ENCODE results near the gene SLC9A9.

The SLC9A9 gene

GRCh38 chr3:143671626-143672025 is 176.6 kb downstream of the SLC9A9 start:
- Histone ChIP-seq H2AFZ (ENCODE audit: low read length) (no peak overlapping the region), H3K36me3 (replicated peaks; ENCODE audit: insufficient read depth, low read length) (no peaks in the 10 kb centered on the region), H3K9ac (ENCODE audit: low read length) (no peak overlapping the region), H3K4me3 (ENCODE audit: low read length) (no peak overlapping the region), H3K9me3 (replicated peaks; ENCODE audit: insufficient read depth, low read length) (no peaks in the 10 kb centered on the region), H3K4me2 (ENCODE audit: low read depth, low read length) (no peak overlapping the region), H3K27me3 (replicated peaks; ENCODE audit: insufficient read depth, low read length) (no peaks in the 10 kb centered on the region), H3K79me2 (ENCODE audit: low read length) (no peaks in the 10 kb centered on the region), H4K20me1 (ENCODE audit: insufficient read depth, low read length) (no peaks in the 10 kb centered on the region), H3K4me1 (ENCODE audit: low read length) (peaks cover 3% of the 10 kb centered on the region; the same call in 1 of the 2 replicates), H3K27ac (ENCODE audit: low read length) (no peak overlapping the region), H3F3A (ENCODE audit: insufficient read depth, low read length) (no peaks in the 10 kb centered on the region), H3K9me2 (replicated peaks; ENCODE audit: insufficient read depth, low read length) (no peaks in the 10 kb centered on the region)
- DNase-seq = no peak
- TF ChIP-seq CTCF (IDR thresholded peaks at IDR 0.05; ENCODE audit: low read length) (no peak), EZH2 (optimal IDR thresholded peaks at IDR 0.05; ENCODE audit: low read depth, low read length) (no peak)

GRCh38 chr3:143668924-143669790 is 179.1 kb downstream of the SLC9A9 start:
- H3F3A ChIP-seq (ENCODE audit: insufficient read depth, low read length) = no peaks in the 10 kb centered on the region
- H3K36me3 ChIP-seq (replicated peaks; ENCODE audit: insufficient read depth, low read length) = no peaks in the 10 kb centered on the region
- H3K9me2 ChIP-seq (replicated peaks; ENCODE audit: insufficient read depth, low read length) = no peaks in the 10 kb centered on the region
- H3K4me1 ChIP-seq (ENCODE audit: low read length) = peaks cover 3% of the 10 kb centered on the region; the same call in 1 of the 2 replicates
- TF ChIP-seq CTCF (IDR thresholded peaks at IDR 0.05; ENCODE audit: low read length) = no peak
- no peak for TF ChIP-seq EZH2phosphoT487 (IDR thresholded peaks at IDR 0.05; ENCODE audit: low read length)
- no peak for TF ChIP-seq EZH2 (optimal IDR thresholded peaks at IDR 0.05; ENCODE audit: low read depth, low read length)
- peak overlapping the region; percentile 48; the same call in 1 of the 2 replicates for H3K27ac ChIP-seq (ENCODE audit: low read length)
- no peaks in the 10 kb centered on the region for H4K20me1 ChIP-seq (ENCODE audit: insufficient read depth, low read length)
- H3K9me3 ChIP-seq (replicated peaks; ENCODE audit: insufficient read depth, low read length) = no peaks in the 10 kb centered on the region
- H3K4me3 ChIP-seq (ENCODE audit: low read length) = no peak overlapping the region
- no peaks in the 10 kb centered on the region for H3K79me2 ChIP-seq (ENCODE audit: low read length)
- DNase-seq = peak; percentile 37
- peak overlapping the region; percentile 0; the same call in 1 of the 2 replicates for H3K4me2 ChIP-seq (ENCODE audit: low read depth, low read length)
- H2AFZ ChIP-seq (ENCODE audit: low read length) = no peak overlapping the region
- H3K27me3 ChIP-seq (replicated peaks; ENCODE audit: insufficient read depth, low read length) = no peaks in the 10 kb centered on the region
- H3K9ac ChIP-seq (ENCODE audit: low read length) = no peak overlapping the region

GRCh38 chr3:143668385-143668784 is 179.9 kb downstream of the SLC9A9 start:
- H3F3A ChIP-seq (ENCODE audit: insufficient read depth, low read length) = no peaks in the 10 kb centered on the region
- DNase-seq = no peak
- no peak overlapping the region for H3K9ac ChIP-seq (ENCODE audit: low read length)
- H3K36me3 ChIP-seq (replicated peaks; ENCODE audit: insufficient read depth, low read length) = no peaks in the 10 kb centered on the region
- H3K9me3 ChIP-seq (replicated peaks; ENCODE audit: insufficient read depth, low read length) = no peaks in the 10 kb centered on the region
- no peak overlapping the region; the same call in 1 of the 2 replicates for H3K27ac ChIP-seq (ENCODE audit: low read length)
- no peaks in the 10 kb centered on the region for H3K79me2 ChIP-seq (ENCODE audit: low read length)
- H3K27me3 ChIP-seq (replicated peaks; ENCODE audit: insufficient read depth, low read length) = no peaks in the 10 kb centered on the region
- TF ChIP-seq EZH2phosphoT487 (IDR thresholded peaks at IDR 0.05; ENCODE audit: low read length) = no peak
- TF ChIP-seq EZH2 (optimal IDR thresholded peaks at IDR 0.05; ENCODE audit: low read depth, low read length) = no peak
- no peak for TF ChIP-seq CTCF (IDR thresholded peaks at IDR 0.05; ENCODE audit: low read length)
- H3K4me1 ChIP-seq (ENCODE audit: low read length) = peaks cover 3% of the 10 kb centered on the region; the same call in 1 of the 2 replicates
- no peaks in the 10 kb centered on the region for H3K9me2 ChIP-seq (replicated peaks; ENCODE audit: insufficient read depth, low read length)
- no peak overlapping the region for H3K4me3 ChIP-seq (ENCODE audit: low read length)
- no peaks in the 10 kb centered on the region for H4K20me1 ChIP-seq (ENCODE audit: insufficient read depth, low read length)
- no peak overlapping the region for H2AFZ ChIP-seq (ENCODE audit: low read length)
- H3K4me2 ChIP-seq (ENCODE audit: low read depth, low read length) = no peak overlapping the region
